ACHN (cell line): ENCODE results near the gene RLN1.
"Not testable (repeated sequence)": the region's sequence is repeated elsewhere in the genome, so short reads cannot be mapped to it uniquely, and the experiment has no call there.

Experiments
- DNase-seq: peaks from one replicate; pipeline ENCODE4 v3.0.0-alpha.2; 2015
- in situ Hi-C: cut with HindIII; loops from 2 replicates; pipeline ENCODE4 v1.10.0; 2017; ENCODE audit warnings: low sequenced_read_pairs, low pct_ligation_motif_present, low pct_unique_long_range_greater_than_20kb

RLN1 gene

DNA sequence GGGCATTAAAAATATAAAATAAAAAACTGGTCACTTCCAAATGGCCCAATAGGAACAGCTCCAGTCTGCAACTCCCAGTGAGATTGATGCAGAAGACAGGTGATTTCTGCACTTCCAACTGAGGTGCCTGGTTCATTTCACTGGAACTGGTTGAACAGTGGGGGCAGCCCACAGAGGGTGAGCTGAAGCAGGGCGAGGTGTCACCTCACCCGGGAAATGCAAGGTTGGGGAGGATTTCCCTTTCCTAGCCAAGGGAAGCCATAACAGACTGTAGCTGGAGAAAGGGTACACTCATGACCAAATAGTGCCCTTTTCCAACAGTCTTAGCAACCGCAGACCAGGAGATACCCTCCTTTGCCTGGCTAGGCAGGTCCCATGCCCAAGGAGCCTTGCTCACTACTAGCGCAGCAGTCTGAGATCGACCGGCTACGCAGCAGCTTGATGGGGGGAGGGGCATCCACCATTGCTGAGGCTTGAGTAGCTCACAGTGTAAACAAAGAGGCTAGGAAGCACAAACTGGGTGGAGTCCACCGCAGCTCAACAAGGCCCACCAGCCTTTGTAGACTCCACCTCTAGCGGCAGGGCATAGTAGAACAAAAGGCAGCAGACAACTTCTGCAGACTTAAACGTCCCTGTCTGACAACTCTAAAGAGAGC, 12.7 kb downstream of the RLN1 start:
- in situ Hi-C loops: no loop called here

GRCh38 chr9:5326187-5326586, 13.5 kb downstream of the RLN1 start:
- no peak for DNase-seq
- in situ Hi-C loops: no loop called here

More for the DNA sequence above, 12.7 kb downstream of the RLN1 start:
- no peak for DNase-seq

GRCh38 chr9:5321601-5322000, 18.1 kb downstream of the RLN1 start:
- in situ Hi-C loops, DNase-seq: not testable (repeated sequence)

- DNase-seq: peak; percentile 2
- in situ Hi-C loops: no loop called here
Observed at GRCh38 chr9:5321058-5321457, 18.6 kb downstream of the RLN1 start.

DNA sequence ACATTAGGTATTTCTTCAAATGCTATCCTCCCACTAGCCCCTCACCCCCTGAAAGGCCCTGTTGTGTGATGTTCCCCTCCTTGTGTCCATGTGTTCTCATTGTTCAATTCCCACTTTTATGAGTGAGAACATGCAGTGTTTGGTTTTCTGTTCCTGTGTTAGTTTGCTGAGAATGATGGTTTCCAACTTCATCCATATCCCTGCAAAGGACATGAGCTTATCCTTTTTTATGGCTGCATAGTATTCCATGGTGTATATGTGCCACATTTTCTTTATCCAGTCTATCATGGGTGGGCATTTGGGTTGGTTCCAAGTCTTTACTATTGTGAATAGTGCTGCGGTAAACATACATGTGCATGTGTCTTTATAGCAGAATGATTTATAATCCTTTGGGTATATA, 23.3 kb downstream of the RLN1 start:
- DNase-seq, in situ Hi-C loops: not testable (repeated sequence)

DNA sequence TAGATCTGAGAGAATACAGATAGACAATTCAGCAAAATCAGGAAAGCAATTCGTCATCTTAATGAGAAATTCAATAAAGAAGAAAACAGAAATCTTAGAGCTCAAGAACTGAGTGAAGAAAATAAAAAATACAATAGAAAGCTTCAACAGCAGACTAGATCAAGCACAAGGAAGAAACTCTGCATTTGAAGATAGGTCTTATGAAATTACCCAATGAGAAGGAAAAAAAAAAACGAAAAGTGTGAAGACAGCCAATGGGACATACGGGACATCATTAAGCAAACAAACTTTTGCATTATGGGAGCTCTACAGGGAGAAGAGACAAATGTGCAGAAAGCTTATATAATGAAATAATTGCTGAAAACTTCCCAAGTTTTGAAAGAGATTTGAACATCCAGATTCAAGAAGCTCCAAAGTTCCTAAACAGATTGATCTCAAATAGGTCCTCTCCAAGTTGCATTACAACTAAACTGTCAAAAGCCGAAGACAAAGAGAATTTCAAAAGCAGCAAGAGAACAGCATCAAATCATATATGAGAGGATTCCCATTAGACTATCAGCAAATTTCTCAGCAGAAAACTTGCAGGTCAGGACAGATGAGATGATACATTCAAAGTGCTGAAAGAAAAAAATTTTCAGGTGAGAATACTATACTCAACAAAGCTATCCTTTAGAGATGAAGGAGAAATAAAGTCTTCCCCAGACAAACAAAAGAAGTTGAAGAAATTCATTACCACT, 24.3 kb downstream of the RLN1 start:
- in situ Hi-C loops: no loop called here
- DNase-seq: no peak

- DNase-seq: no peak
- in situ Hi-C loops: no loop called here
Observed at GRCh38 chr9:5310851-5311250, 28.8 kb downstream of the RLN1 start.

GRCh38 chr9:5305741-5306140, 33.9 kb downstream of the RLN1 start:
- in situ Hi-C loops: no loop called here
- no peak for DNase-seq

- in situ Hi-C loops, DNase-seq: not testable (repeated sequence)
Observed at GRCh38 chr9:5303840-5304795, 35.6 kb downstream of the RLN1 start, which contains the start of gene RLN2. TSS of gene RLN2 (minus strand) at chr9:5304716. CDS start at chr9:5304580, 136 bp downstream.

DNA sequence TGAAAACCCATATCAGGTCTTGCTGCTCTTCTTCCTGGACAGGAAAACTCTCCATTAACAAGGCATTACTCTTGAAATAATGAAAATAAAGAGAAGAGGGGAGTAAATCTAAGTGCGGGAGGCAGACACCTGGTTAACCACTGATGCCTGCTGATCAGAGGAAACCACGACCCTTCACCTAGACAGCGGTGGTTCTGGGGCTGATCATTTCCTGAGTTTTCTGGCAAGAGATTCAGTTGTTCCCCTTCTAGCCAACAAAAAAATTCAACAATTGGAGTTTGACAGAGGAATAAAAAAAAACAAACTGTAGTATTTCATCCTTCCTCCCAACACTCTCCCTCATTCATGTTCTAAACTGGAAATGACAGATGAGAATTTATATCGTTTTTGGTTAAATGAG, 38.1 kb downstream of the RLN1 start:
- in situ Hi-C loops: no loop called here
- no peak for DNase-seq

- in situ Hi-C loops: no loop called here
- no peak for DNase-seq
Observed at GRCh38 chr9:5292141-5292540, 47.5 kb downstream of the RLN1 start.

GRCh38 chr9:5288591-5288990, 51.1 kb downstream of the RLN1 start:
- DNase-seq: no peak
- in situ Hi-C loops: no loop called here

DNA sequence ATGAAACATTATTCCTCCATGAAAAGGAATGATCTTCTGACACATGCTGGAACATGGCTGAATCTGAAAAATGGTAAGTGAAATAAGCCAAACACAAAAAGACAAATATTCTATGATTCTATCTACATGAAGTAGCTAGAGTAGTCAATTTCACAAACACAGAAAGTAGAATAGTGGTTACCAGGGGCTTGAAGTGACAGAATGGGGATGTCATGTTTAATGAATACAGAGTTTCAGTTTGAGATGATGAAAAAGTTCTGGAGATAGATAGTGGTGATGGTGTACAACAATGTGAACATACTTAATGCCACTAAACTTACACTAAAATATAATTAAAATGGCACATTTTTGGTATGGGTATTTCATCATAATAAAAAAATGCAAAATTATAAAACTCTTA, 53.4 kb downstream of the RLN1 start:
- in situ Hi-C loops: no loop called here
- no peak for DNase-seq
